GM12872 (cell line): ENCODE results near the gene VAV1.

Source experiments
- CTCF ChIP-seq: IDR thresholded peaks from 3 replicates; pipeline ENCODE4 v1.5.1; 2011; ENCODE audit warnings: low read depth, mild to moderate bottlenecking, low read length, moderate library complexity; ENCODE audit not compliant: insufficient read depth

Gene VAV1

GRCh38 chr19:6862673-6863078 lies 90.2 kb downstream of the VAV1 start:
- TF ChIP-seq CTCF, result peak; percentile 94

GRCh38 chr19:6864325-6864940 lies 91.9 kb downstream of the VAV1 start:
- TF ChIP-seq CTCF, result no peak

GRCh38 chr19:6865849-6866248 lies 93.3 kb downstream of the VAV1 start:
- TF ChIP-seq CTCF, result no peak

- no peak for TF ChIP-seq CTCF
These were observed 94.2 kb downstream of the VAV1 start for GRCh38 chr19:6866741-6867151.

- TF ChIP-seq CTCF, result no peak
These were observed 95.8 kb downstream of the VAV1 start for GRCh38 chr19:6868351-6868750.

- no peak for TF ChIP-seq CTCF
These were observed 101.4 kb downstream of the VAV1 start for GRCh38 chr19:6873708-6874431.

GRCh38 chr19:6875218-6875617 lies 102.7 kb downstream of the VAV1 start:
- no peak for TF ChIP-seq CTCF
